GM21447 (cell line): ENCODE measurements around the gene RBM47.
"Not testable (repeated sequence)": the region's sequence is repeated elsewhere in the genome, so short reads cannot be mapped to it uniquely, and the experiment has no call there.

Experiments
- ATAC-seq: cut with Tn5 transposase; IDR thresholded peaks from one replicate; pipeline ENCODE4 v1.9.1; 2021; ENCODE audit not compliant: unreplicated experiment

Gene RBM47

GRCh38 chr4:40455340-40455902 is 174.2 kb downstream of the RBM47 start:
- no peak for ATAC-seq

DNA sequence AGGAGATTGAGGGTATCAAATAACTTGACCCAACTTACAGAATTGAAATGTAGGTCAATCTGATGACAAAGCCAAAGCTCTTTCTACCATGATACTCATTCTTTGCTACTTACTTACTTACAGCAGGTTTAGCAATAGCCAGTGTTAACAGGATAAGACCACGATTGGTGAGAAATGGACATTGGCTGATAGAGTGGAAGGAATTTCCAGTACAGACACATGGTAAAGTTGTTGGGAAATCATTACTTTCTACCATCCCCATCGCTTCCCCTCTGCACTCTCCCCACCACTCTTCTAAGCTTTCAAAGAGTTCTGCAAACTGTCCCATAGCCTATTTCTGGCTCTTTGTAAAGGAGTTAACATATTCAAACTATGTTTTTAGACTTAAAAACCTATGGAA is 174.8 kb downstream of the RBM47 start:
- no peak for ATAC-seq

DNA sequence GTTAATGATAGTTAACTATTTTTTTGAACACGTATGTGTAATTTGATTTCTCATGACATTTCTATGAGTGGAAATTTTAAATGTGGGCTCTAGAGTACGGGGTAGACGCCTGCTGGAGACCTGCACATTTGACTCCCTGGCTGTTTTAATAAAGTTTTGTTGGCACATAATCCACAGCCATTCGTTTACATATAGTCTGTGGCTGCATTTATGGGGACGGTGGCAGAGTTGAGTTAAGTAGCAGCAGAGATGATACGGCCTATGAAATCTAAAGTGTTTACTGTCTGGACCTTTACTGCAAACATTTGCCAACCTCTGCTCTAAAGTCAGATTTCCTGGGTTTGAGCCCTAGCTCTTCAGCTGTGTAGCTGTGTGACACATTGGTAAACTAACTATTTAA is 175.8 kb downstream of the RBM47 start:
- no peak for ATAC-seq

- no peak for ATAC-seq
Measured at GRCh38 chr4:40448875-40449274, 180.8 kb downstream of the RBM47 start.

DNA sequence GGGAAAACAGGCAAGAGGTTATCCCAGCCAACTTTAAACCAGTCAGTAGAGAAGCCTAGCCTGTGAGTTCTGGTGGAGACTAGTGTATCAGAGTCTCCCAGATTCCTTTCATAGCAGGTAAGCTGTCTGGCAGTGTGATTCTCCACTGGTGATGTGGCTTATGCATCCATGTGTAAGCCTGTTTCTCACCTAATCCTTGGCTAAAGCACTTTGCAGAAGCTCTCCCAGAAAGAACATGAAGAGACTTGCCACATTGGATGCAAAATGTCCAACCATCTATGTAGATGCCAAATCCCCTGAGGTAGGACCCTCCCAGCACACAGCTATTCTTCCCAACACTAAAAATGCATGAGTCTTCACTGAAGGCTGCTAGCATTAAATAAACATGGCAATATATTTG is 182.8 kb downstream of the RBM47 start:
- ATAC-seq: no peak

DNA sequence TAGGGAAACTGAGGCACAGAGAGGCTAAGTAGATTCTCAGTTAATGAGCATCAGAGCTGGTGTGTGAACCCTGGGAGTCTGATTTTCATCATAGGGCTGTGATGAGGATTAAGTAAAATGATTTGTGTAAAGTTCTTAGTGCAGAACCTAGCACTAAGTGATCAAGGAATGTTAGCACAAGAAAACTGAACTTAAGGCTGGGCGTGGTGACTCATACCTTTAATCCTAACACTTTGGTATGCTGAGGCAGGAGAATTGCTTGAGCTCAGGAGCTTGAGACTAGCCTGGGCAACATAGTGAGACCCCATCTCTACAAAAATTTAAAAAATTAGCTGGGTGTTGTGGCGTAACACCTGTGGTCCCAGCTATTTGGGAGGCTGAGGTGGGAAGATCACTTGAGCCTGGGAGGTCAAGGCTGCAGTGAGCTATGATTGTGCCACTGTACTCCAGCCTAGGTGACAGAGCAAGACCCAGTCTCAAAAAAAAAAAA is 183.4 kb downstream of the RBM47 start:
- ATAC-seq: not testable (repeated sequence)

DNA sequence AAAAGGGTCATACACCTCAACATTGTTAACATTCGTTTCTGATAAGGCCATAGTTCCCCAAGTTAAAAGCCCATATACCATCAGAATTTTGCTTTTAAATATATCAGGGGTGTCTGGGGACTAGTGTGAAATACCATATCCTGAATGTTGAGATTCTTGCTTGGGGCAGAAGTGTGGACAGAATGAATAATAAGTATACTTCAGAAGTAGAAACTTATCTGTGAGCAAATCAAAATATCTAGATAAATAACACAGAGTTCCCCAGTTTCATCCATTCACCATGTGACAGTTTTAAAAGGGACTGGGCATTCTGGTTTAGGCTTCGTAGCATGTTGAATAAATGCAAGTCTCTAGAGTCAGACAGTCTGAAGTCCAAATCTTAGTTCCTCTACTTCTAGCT is 184.0 kb downstream of the RBM47 start:
- ATAC-seq: no peak

GRCh38 chr4:40441430-40441829 is 188.2 kb downstream of the RBM47 start:
- ATAC-seq: no peak

- ATAC-seq: no peak
Measured at GRCh38 chr4:40439519-40439918, 190.1 kb downstream of the RBM47 start.

- ATAC-seq: no peak
Measured at GRCh38 chr4:40438384-40439026, 191.2 kb downstream of the RBM47 start.

DNA sequence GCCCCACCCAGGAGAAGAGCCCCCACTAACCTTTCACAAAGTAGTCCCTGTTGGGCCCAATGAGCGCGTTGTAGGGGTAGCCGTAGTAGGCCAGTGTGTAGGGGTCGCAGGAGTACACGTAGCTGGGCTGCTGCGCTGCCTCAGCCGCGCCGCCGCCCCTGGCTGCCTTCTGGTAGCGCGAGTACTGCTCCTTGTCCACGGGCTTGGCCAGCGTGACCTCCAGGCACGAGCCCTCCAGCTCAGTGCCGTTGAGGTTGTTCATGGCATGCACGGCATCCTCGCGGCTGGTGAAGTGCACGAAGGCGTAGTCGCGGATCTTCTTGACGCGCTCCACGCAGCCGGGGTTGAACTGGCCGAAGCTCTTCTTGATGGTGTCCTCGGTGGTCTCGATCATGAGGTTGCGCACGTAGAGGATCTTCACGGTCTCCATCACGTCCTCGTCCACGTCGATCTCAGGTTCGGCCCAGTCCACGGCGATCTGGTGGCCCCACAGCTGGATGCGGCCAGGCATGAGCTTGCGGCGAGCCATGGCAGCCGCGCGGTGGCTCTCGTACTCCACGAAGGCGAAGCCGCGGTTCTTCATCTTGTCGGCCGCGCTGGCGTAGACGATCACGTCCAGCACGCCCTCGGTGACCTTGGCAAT is 191.8 kb downstream of the RBM47 start:
- no peak for ATAC-seq

GRCh38 chr4:40435306-40435705 is 194.4 kb downstream of the RBM47 start:
- ATAC-seq: not testable (repeated sequence)

DNA sequence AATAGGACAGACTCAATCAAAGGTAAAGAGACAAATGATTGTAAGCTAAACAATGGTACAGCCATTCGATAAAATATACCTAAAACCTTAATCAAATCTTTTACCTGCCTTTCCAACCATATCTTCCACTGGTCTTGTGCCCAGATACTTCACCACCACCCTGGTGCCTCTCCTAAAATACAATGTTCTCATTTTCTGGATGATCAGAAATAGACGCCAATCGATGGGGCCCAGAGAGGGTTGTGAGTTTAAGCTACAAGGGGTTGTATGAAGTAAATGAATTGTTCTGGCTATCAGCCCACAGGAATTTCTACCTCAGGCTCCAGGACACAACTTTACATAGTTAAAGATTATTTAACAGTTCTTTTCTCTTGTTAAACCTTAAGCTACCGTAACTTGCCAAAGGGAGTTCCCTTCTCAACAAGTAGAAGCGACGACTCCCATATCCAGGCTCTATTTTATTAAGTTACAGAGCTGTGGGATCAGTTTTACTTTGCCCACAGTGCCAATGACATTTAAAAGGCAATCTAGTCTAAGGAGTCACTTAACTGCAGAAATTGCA is 195.5 kb downstream of the RBM47 start:
- no peak for ATAC-seq

DNA sequence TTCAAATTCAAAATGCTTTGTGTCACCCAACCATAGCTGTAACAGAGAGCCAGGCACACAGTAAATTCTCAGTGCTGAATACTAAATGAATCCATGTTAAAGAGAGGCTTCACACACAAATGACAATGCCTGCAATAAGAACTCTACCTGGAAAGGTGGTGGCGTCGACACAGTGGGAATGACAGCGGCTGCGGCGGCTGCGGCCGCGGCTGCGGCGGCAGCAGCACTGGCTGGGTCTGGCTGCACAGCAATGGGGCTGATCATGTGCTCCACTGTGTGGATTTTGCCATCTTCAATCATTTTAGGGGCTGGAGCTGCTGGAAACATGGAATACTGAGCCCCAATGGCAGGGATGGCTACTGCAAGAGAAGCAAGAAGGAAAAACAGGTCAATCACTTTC is 197.2 kb downstream of the RBM47 start:
- no peak for ATAC-seq

DNA sequence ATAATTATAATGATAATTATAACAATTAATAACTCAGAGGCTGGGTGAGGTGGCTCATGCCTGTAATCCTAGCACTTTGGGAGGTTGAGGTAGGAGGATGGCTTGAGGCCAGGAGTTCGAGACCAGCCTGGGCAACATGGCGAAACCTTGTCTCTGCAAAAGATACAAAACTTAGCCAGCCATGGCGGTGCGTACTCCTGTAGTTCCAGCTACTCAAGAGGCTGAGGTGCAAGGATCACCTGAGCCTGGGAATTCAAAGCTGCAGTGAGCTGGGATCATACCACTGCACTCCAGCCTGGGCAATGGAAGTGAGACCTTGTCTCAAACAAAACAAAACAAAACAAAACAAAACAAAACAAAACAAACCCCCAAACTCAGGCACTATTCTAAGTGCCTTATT is 201.8 kb downstream of the RBM47 start:
- not testable (repeated sequence) for ATAC-seq

GRCh38 chr4:40427128-40427527 is 202.5 kb downstream of the RBM47 start:
- ATAC-seq: no peak

GRCh38 chr4:40425799-40426574 is 203.7 kb downstream of the RBM47 start:
- ATAC-seq: no peak

GRCh38 chr4:40423735-40424134 is 205.9 kb downstream of the RBM47 start:
- no peak for ATAC-seq

DNA sequence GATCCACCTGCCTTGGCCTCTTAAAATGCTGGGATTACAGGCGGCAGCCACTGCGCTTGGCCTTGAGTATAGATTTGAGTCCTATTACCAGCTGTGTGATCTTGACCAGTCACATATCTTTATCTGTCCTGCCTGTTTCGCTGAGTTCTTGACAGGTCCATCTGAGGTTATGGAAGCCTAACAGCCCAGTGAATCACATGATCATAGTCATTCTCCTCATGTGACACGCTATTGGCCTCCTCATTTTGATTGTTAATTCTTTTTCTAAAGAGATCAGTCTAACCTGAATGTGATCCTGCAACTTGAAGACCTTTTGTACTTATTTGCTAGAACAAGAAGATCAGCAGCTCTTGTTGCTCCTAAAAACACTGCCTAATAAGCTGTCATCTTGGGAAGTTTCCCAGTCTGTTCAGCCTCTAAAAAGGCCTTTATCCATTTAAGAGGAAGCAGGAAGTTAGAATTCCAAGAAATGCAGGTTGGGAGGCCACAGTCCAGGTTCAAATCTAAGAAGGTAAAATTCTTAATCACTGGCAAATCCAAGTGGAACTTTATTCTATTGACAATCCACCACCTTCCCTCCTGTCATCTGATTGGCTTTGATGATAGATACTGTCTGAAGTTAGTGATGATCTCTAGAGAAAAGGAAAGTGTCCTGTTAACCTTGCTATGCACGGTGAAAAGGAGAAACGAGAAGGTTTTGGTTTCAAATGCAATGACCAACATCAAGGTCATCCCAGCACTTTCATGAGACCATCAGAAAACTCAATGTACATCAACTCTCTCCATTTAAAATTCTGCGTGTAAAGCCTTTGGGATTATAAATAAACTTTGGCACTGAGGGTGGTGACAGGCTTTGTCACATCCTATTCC is 207.6 kb downstream of the RBM47 start:
- no peak for ATAC-seq

DNA sequence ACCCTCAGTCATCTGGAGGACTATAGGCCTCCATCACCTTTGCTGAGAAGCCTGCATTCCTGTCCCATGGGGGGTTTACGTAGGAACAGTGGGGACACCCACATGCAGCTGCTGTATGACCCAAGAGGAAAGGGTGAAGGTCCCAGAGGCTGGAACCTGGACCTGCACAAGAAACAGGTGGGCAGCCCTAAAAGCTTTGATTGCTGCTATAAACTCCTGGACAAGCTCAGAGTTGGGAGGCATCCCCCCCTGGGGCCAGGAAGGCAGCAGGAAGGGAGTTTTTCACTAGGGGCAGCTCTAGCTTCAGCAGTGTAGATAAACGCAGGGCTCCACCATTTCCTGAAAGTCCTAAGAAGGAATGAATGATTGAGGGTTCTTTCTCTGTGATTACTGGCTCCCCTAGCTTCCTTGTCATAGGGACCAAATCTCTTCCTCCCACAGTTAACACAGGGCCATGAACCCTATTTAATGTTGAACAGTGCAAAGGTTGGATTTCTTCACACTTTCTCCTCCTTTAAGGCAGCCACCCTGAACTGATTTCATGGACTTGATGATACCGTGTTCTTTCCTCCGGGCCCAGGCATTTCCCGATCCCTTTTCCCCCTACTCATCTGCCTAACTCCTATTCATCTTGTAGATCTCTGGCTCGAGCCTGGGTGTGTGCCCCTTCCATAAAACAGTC is 210.3 kb downstream of the RBM47 start:
- no peak for ATAC-seq
